Measurements from ENCODE around the gene CES4A.

The CES4A gene

GRCh38 chr16:66960270-66960669 lies 28.1 kb upstream of the CES4A start:
- Histone ChIP-seq H3K14ac (ENCODE audit: low read length) (no peak overlapping the region), H3K23ac (ENCODE audit: low read depth, low read length, poor library complexity) (no peak overlapping the region), H3K9ac (ENCODE audit: low read depth, low read length, poor library complexity) (no peak overlapping the region), H2BK12ac (ENCODE audit: low read length) (no peak overlapping the region), H3K27me3 (ENCODE audit: control insufficient read depth in 3 of 3, insufficient read depth in 3 of 3, low read depth in 1 of 3, low read length in 3 of 3) (peaks cover 0 to 21% (median 0%) of the 10 kb centered on the region in 3 experiments), H3K4me2 (ENCODE audit: insufficient read depth, low read length, poor library complexity, severe bottlenecking) (no peak overlapping the region), H4K8ac (ENCODE audit: low read depth, low read length) (no peak overlapping the region), H2BK120ac (ENCODE audit: low read depth, low read length) (no peak overlapping the region), H2BK15ac (ENCODE audit: low read length) (no peak overlapping the region), H2AK5ac (ENCODE audit: low read depth, low read length) (no peak overlapping the region), H3K18ac (ENCODE audit: low read length) (no peak overlapping the region), H3K4ac (ENCODE audit: low read length) (no peak overlapping the region), H3K9me3 (replicated peaks in 1 of 2; ENCODE audit: control insufficient read depth in 2 of 2, insufficient read depth in 1 of 2, low read depth in 1 of 2, low read length in 2 of 2) (no peaks in the 10 kb centered on the region), H4K91ac (ENCODE audit: low read depth, low read length, poor library complexity) (peak overlapping the region; percentile 75), H3K79me1 (ENCODE audit: low read depth, low read length) (peaks cover 2% of the 10 kb centered on the region), H3K4me1 (ENCODE audit: control insufficient read depth in 2 of 2, insufficient read depth in 1 of 2, low read depth in 1 of 2, low read length in 2 of 2) (peaks cover 3% of the 10 kb centered on the region in 2 donors), H3K27ac (replicated peaks; ENCODE audit: low read length) (no peak overlapping the region), H3K4me3 (ENCODE audit: low read length in 2 of 2) (no peak overlapping the region), H3K36me3 (replicated peaks in 1 of 2; ENCODE audit: control insufficient read depth in 2 of 2, insufficient read depth in 2 of 2, low read length in 2 of 2) (no peaks in the 10 kb centered on the region), H2BK5ac (ENCODE audit: low read length) (no peak overlapping the region), H2AFZ (ENCODE audit: low read length) (no peak overlapping the region)
- DNase-seq (ENCODE audit: low spot score) = no peak
- WGBS, 2 donors (ENCODE audit: extremely low coverage in 2 of 2, insufficient read length in 2 of 2, insufficient replicate concordance in 1 of 2) = no CpG with 5 or more reads among the region's 1 CpG

GRCh38 chr16:66961065-66961744 lies 27.2 kb upstream of the CES4A start, which contains the start of gene CES3:
Gene CES3 (plus strand): TSS chr16:66961266. CDS start chr16:66961308, 42 bp downstream.
- peak within 1 kb of the TSS; percentile 72 for H4K8ac ChIP-seq (ENCODE audit: low read depth, low read length)
- H3K4me2 ChIP-seq (ENCODE audit: insufficient read depth, low read length, poor library complexity, severe bottlenecking) = peak within 1 kb of the TSS; percentile 32
- no peak within 1 kb of the TSS for H2BK120ac ChIP-seq (ENCODE audit: low read depth, low read length)
- H3K4me3 ChIP-seq (ENCODE audit: low read length in 2 of 2) = peak within 1 kb of the TSS; percentile 64 to 70
- peak within 1 kb of the TSS; percentile 88 for H3K18ac ChIP-seq (ENCODE audit: low read length)
- H3K36me3 ChIP-seq (replicated peaks in 1 of 2; ENCODE audit: control insufficient read depth in 2 of 2, insufficient read depth in 2 of 2, low read length in 2 of 2) = no peaks in the 10 kb centered on the region
- no peak within 1 kb of the TSS for H2BK15ac ChIP-seq (ENCODE audit: low read length)
- no peak within 1 kb of the TSS for H3K14ac ChIP-seq (ENCODE audit: low read length)
- H2AK5ac ChIP-seq (ENCODE audit: low read depth, low read length) = no peak within 1 kb of the TSS
- peaks cover 0 to 21% (median 0%) of the 10 kb centered on the region in 3 experiments for H3K27me3 ChIP-seq (ENCODE audit: control insufficient read depth in 3 of 3, insufficient read depth in 3 of 3, low read depth in 1 of 3, low read length in 3 of 3)
- peaks cover 3% of the 10 kb centered on the region in 2 donors for H3K4me1 ChIP-seq (ENCODE audit: control insufficient read depth in 2 of 2, insufficient read depth in 1 of 2, low read depth in 1 of 2, low read length in 2 of 2)
- H2BK5ac ChIP-seq (ENCODE audit: low read length) = no peak within 1 kb of the TSS
- peak within 1 kb of the TSS; percentile 64 for H3K9ac ChIP-seq (ENCODE audit: low read depth, low read length, poor library complexity)
- no peak within 1 kb of the TSS for H3K27ac ChIP-seq (replicated peaks; ENCODE audit: low read length)
- H4K91ac ChIP-seq (ENCODE audit: low read depth, low read length, poor library complexity) = peak within 1 kb of the TSS; percentile 75
- peak; percentile 61 for DNase-seq (ENCODE audit: low spot score)
- no peak within 1 kb of the TSS for H2BK12ac ChIP-seq (ENCODE audit: low read length)
- H2AFZ ChIP-seq (ENCODE audit: low read length) = peak within 1 kb of the TSS; percentile 97
- H3K23ac ChIP-seq (ENCODE audit: low read depth, low read length, poor library complexity) = peak within 1 kb of the TSS; percentile 44
- no peaks in the 10 kb centered on the region for H3K9me3 ChIP-seq (replicated peaks in 1 of 2; ENCODE audit: control insufficient read depth in 2 of 2, insufficient read depth in 1 of 2, low read depth in 1 of 2, low read length in 2 of 2)
- H3K79me1 ChIP-seq (ENCODE audit: low read depth, low read length) = peaks cover 2% of the 10 kb centered on the region
- no CpG with 5 or more reads among the region's 16 CpGs for WGBS, 2 donors (ENCODE audit: extremely low coverage in 2 of 2, insufficient read length in 2 of 2, insufficient replicate concordance in 1 of 2)
- H3K4ac ChIP-seq (ENCODE audit: low read length) = no peak within 1 kb of the TSS

- no peak overlapping the region for H2BK120ac ChIP-seq (ENCODE audit: low read depth, low read length)
- no peak overlapping the region for H2AK5ac ChIP-seq (ENCODE audit: low read depth, low read length)
- H3K18ac ChIP-seq (ENCODE audit: low read length) = no peak overlapping the region
- no peak overlapping the region for H3K4me3 ChIP-seq (ENCODE audit: low read length in 2 of 2)
- no peaks in the 10 kb centered on the region for H3K9me3 ChIP-seq (replicated peaks in 1 of 2; ENCODE audit: control insufficient read depth in 2 of 2, insufficient read depth in 1 of 2, low read depth in 1 of 2, low read length in 2 of 2)
- H3K27me3 ChIP-seq (ENCODE audit: control insufficient read depth in 3 of 3, insufficient read depth in 3 of 3, low read depth in 1 of 3, low read length in 3 of 3) = peaks cover 0 to 17% (median 0%) of the 10 kb centered on the region in 3 experiments
- no peak overlapping the region for H2AFZ ChIP-seq (ENCODE audit: low read length)
- H3K14ac ChIP-seq (ENCODE audit: low read length) = no peak overlapping the region
- H3K27ac ChIP-seq (replicated peaks; ENCODE audit: low read length) = no peak overlapping the region
- H3K9ac ChIP-seq (ENCODE audit: low read depth, low read length, poor library complexity) = no peak overlapping the region
- H2BK5ac ChIP-seq (ENCODE audit: low read length) = no peak overlapping the region
- peaks cover 3% of the 10 kb centered on the region in 2 donors for H3K4me1 ChIP-seq (ENCODE audit: control insufficient read depth in 2 of 2, insufficient read depth in 1 of 2, low read depth in 1 of 2, low read length in 2 of 2)
- H4K91ac ChIP-seq (ENCODE audit: low read depth, low read length, poor library complexity) = no peak overlapping the region
- no peak overlapping the region for H2BK15ac ChIP-seq (ENCODE audit: low read length)
- H3K23ac ChIP-seq (ENCODE audit: low read depth, low read length, poor library complexity) = no peak overlapping the region
- no peak for DNase-seq (ENCODE audit: low spot score)
- H2BK12ac ChIP-seq (ENCODE audit: low read length) = no peak overlapping the region
- H4K8ac ChIP-seq (ENCODE audit: low read depth, low read length) = no peak overlapping the region
- H3K4me2 ChIP-seq (ENCODE audit: insufficient read depth, low read length, poor library complexity, severe bottlenecking) = no peak overlapping the region
- WGBS, 2 donors (ENCODE audit: extremely low coverage in 2 of 2, insufficient read length in 2 of 2, insufficient replicate concordance in 1 of 2) = no CpG with 5 or more reads among the region's 5 CpGs
- H3K4ac ChIP-seq (ENCODE audit: low read length) = no peak overlapping the region
- H3K79me1 ChIP-seq (ENCODE audit: low read depth, low read length) = peaks cover 2% of the 10 kb centered on the region
- H3K36me3 ChIP-seq (replicated peaks in 1 of 2; ENCODE audit: control insufficient read depth in 2 of 2, insufficient read depth in 2 of 2, low read length in 2 of 2) = no peaks in the 10 kb centered on the region
Observed at GRCh38 chr16:66961914-66962313, 26.5 kb upstream of the CES4A start.

GRCh38 chr16:66964049-66964448 lies 24.3 kb upstream of the CES4A start:
- no peak overlapping the region for H3K23ac ChIP-seq (ENCODE audit: low read depth, low read length, poor library complexity)
- no peak overlapping the region for H2BK15ac ChIP-seq (ENCODE audit: low read length)
- H2AFZ ChIP-seq (ENCODE audit: low read length) = no peak overlapping the region
- H3K9me3 ChIP-seq (replicated peaks in 1 of 2; ENCODE audit: control insufficient read depth in 2 of 2, insufficient read depth in 1 of 2, low read depth in 1 of 2, low read length in 2 of 2) = no peaks in the 10 kb centered on the region
- H3K14ac ChIP-seq (ENCODE audit: low read length) = no peak overlapping the region
- no peak overlapping the region for H3K27ac ChIP-seq (replicated peaks; ENCODE audit: low read length)
- H3K4me3 ChIP-seq (ENCODE audit: low read length in 2 of 2) = no peak overlapping the region
- H4K8ac ChIP-seq (ENCODE audit: low read depth, low read length) = no peak overlapping the region
- no peak overlapping the region for H4K91ac ChIP-seq (ENCODE audit: low read depth, low read length, poor library complexity)
- H3K79me1 ChIP-seq (ENCODE audit: low read depth, low read length) = peaks cover 2% of the 10 kb centered on the region
- no peak overlapping the region for H3K4ac ChIP-seq (ENCODE audit: low read length)
- no CpG with 5 or more reads among the region's 6 CpGs for WGBS, 2 donors (ENCODE audit: extremely low coverage in 2 of 2, insufficient read length in 2 of 2, insufficient replicate concordance in 1 of 2)
- H3K18ac ChIP-seq (ENCODE audit: low read length) = no peak overlapping the region
- H3K4me1 ChIP-seq (ENCODE audit: control insufficient read depth in 2 of 2, insufficient read depth in 1 of 2, low read depth in 1 of 2, low read length in 2 of 2) = peaks cover 3% of the 10 kb centered on the region in 2 donors
- DNase-seq (ENCODE audit: low spot score) = no peak
- H3K9ac ChIP-seq (ENCODE audit: low read depth, low read length, poor library complexity) = no peak overlapping the region
- peak overlapping the region; percentile 80 for H2AK5ac ChIP-seq (ENCODE audit: low read depth, low read length)
- peaks cover 0 to 6% (median 0%) of the 10 kb centered on the region in 3 experiments for H3K27me3 ChIP-seq (ENCODE audit: control insufficient read depth in 3 of 3, insufficient read depth in 3 of 3, low read depth in 1 of 3, low read length in 3 of 3)
- H2BK120ac ChIP-seq (ENCODE audit: low read depth, low read length) = no peak overlapping the region
- H2BK12ac ChIP-seq (ENCODE audit: low read length) = no peak overlapping the region
- no peak overlapping the region for H2BK5ac ChIP-seq (ENCODE audit: low read length)
- no peaks in the 10 kb centered on the region for H3K36me3 ChIP-seq (replicated peaks in 1 of 2; ENCODE audit: control insufficient read depth in 2 of 2, insufficient read depth in 2 of 2, low read length in 2 of 2)
- no peak overlapping the region for H3K4me2 ChIP-seq (ENCODE audit: insufficient read depth, low read length, poor library complexity, severe bottlenecking)
